Measurements from ENCODE around the gene CHRNG.

DNA sequence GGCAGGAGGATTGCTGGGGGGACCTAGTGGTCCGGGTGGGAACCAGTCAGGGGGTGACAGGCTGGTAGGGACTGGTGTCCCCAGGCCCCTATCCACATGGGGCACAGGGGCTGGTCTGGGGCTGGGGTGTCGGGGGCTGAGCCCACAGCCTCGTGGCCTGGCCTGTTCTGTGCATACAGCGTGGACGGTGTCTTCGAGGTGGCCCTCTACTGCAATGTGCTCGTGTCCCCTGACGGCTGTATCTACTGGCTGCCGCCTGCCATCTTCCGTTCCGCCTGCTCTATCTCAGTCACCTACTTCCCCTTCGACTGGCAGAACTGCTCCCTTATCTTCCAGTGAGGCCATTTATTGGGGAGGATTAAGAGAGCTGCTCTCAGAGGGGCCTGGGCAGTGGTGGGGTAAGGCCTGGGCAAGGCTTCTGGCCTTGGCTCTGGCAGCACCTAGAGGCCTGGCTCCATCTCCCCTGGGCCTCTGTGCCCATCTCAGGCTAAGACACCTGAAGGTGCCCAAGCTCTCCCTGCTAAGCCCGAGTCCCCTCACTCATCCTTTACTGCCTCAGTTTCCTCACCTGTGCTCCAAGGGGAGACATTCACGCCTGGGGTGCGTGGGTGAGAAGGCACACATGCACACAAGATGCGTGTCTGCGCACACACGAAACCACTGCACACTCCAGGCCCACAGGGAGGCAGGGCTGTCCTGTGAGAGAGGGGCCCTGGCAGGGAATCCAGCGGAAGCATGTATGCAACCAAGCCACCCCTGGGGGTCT is 1.9 kb downstream of the CHRNG start:
- TF ChIP-seq CTCF (IDR thresholded peaks at IDR 0.05; ENCODE audit: low read depth, low read length, poor library complexity, severe bottlenecking) (no peak), EZH2phosphoT487 (IDR thresholded peaks at IDR 0.05; ENCODE audit: borderline replicate concordance, low read length) (no peak)
